PFSK-1 (cell line): ENCODE results near the gene DNAH14.

Experiments
- FOXP2 ChIP-seq: optimal IDR thresholded peaks from 2 replicates; pipeline ENCODE3; 2011; ENCODE audit warnings: borderline replicate concordance, control low read depth, inconsistent platforms; ENCODE audit not compliant: insufficient read depth; ENCODE audit errors: extremely low read length, extremely low read depth
- POLR2AphosphoS5 ChIP-seq: IDR thresholded peaks from 2 replicates; pipeline ENCODE4 v1.6.1; 2012; ENCODE audit warnings: low read depth, mild to moderate bottlenecking, control low read depth, low read length, moderate library complexity
- REST ChIP-seq, 2 experiments: IDR thresholded peaks; 2 replicates each; pipeline versions ENCODE4 v1.6.1 to v1.8.0; 2011 to 2012; ENCODE audit warnings: low read depth in 2 of 2, low read length in 2 of 2, control low read depth in 1 of 2, inconsistent platforms in 1 of 2, mild to moderate bottlenecking in 1 of 2, moderate library complexity in 1 of 2; ENCODE audit not compliant: insufficient read depth in 1 of 2
- SIN3A ChIP-seq: IDR thresholded peaks from 2 replicates; pipeline ENCODE4 v1.6.1; 2012; ENCODE audit warnings: mild to moderate bottlenecking, low read length, moderate library complexity, borderline replicate concordance; ENCODE audit not compliant: insufficient read depth
- TAF1 ChIP-seq: IDR thresholded peaks from 2 replicates; pipeline ENCODE4 v1.6.1; 2012; ENCODE audit warnings: low read length, control low read depth, borderline replicate concordance; ENCODE audit not compliant: insufficient read depth

The DNAH14 gene

GRCh38 chr1:225424562-225425200 is 495.2 kb downstream of the DNAH14 start:
- no peak for TF ChIP-seq REST (IDR thresholded peaks at IDR 0.05; ENCODE audit: insufficient read depth in 1 of 2, low read depth in 2 of 2, low read length in 2 of 2)
- TF ChIP-seq TAF1: no peak
- TF ChIP-seq FOXP2: no peak
- TF ChIP-seq POLR2AphosphoS5: no peak
- TF ChIP-seq SIN3A: no peak

GRCh38 chr1:225425201-225425786 is 495.8 kb downstream of the DNAH14 start:
- TF ChIP-seq SIN3A (no peak), REST (IDR thresholded peaks at IDR 0.05; ENCODE audit: insufficient read depth in 1 of 2, low read depth in 2 of 2, low read length in 2 of 2) (no peak), POLR2AphosphoS5 (no peak), TAF1 (no peak), FOXP2 (no peak)

- TF ChIP-seq TAF1 (no peak), POLR2AphosphoS5 (no peak)
Measured at GRCh38 chr1:225426395-225427234, 497.1 kb downstream of the DNAH14 start.

GRCh38 chr1:225427235-225428067 is 498.0 kb downstream of the DNAH14 start, which contains the start of gene LBR:
Gene LBR, minus strand, starts transcription at chr1:225428038. Its CDS starts 3,963 bp downstream, at chr1:225424075.
- TF ChIP-seq FOXP2 (no peak), SIN3A (no peak), POLR2AphosphoS5 (no peak), REST (IDR thresholded peaks at IDR 0.05; ENCODE audit: insufficient read depth in 1 of 2, low read depth in 2 of 2, low read length in 2 of 2) (no peak), TAF1 (no peak)
